ENCODE measurements around the gene C1orf52. TPM values are rescaled to one million over a fixed set of nuclear protein-coding genes. Genes with fewer than 3 reads are reported as not detected.

The C1orf52 gene
- total and polyA plus RNA-seq, 9 of the 15 experiments (the other 6 are each of a cell fraction or from before 2014, with no cell fraction given), result 17.0 to 38.5 (median 33.0) TPM

- TF ChIP-seq REST (IDR thresholded peaks at IDR 0.05; ENCODE audit: borderline replicate concordance), result peak; percentile 61
- no peak for TF ChIP-seq REST (CRISPR knock-in tag; IDR thresholded peaks at IDR 0.05; ENCODE audit: low read depth)
- TF ChIP-seq TFAP4 (CRISPR knock-in tag; IDR thresholded peaks at IDR 0.05; ENCODE audit: borderline replicate concordance), result 0 out of 2 replicates have a peak, but pooled peaks have one; percentile 24
Observed at GRCh38 chr1:85240174-85240601, 19.3 kb downstream of the C1orf52 start (continued).
